Prostate gland (tissue), 2 donors: ENCODE data around the gene MAP3K19.

Source experiments
- CTCF ChIP-seq, 4 experiments: fragments of 200-600 bp in 2 of 4; fragments of 450-650 bp in 2 of 4; sonication (generic) in 2 of 4; IDR thresholded peaks; 1 replicate in 3 of 4; 2 replicates in 1 of 4; pipeline ENCODE4 v1.5.1; 2016 to 2019; ENCODE audit warnings: antibody characterized with exemption in 4 of 4, mild to moderate bottlenecking in 2 of 4, moderate library complexity in 2 of 4
- POLR2A ChIP-seq: fragments of 450-650 bp; IDR thresholded peaks from one replicate; pipeline ENCODE4 v1.6.1; 2016; ENCODE audit warnings: antibody characterized with exemption, mild to moderate bottlenecking

GRCh38 chr2:135043345-135043744, 3.9 kb downstream of the MAP3K19 start:
- TF ChIP-seq CTCF (IDR thresholded peaks at IDR 0.05) = no peak
- no peak for TF ChIP-seq POLR2A
